HL-60/S4 (cell line): ENCODE data around the gene VPS11.

Experiments used
- in situ Hi-C: fragments of 300-500 bp; cut with MboI; formaldehyde crosslinking; loops from 2 replicates; pipeline ENCODE4 v1.14.3; 2022; ENCODE audit warnings: low sequenced_read_pairs

VPS11 gene

GRCh38 chr11:119078675-119079420 is 11.2 kb downstream of the VPS11 start:
- in situ Hi-C loops: no loop called here

- in situ Hi-C loops: no loop called here
Measured at GRCh38 chr11:119081682-119082260, 14.2 kb downstream of the VPS11 start.

GRCh38 chr11:119084663-119085436 is 17.2 kb downstream of the VPS11 start, which contains the start of gene HMBS:
HMBS (plus strand) TSS chr11:119084881; CDS start chr11:119085034, 153 bp downstream.
- in situ Hi-C loops: no loop called here

GRCh38 chr11:119085437-119085847 is 17.8 kb downstream of the VPS11 start:
- in situ Hi-C loops: no loop called here

GRCh38 chr11:119087123-119087522 is 19.5 kb downstream of the VPS11 start:
- in situ Hi-C loops: no loop called here

- in situ Hi-C loops: no loop called here
Measured at GRCh38 chr11:119087747-119088241, 20.2 kb downstream of the VPS11 start.

GRCh38 chr11:119088406-119088805 is 20.8 kb downstream of the VPS11 start:
- in situ Hi-C loops: no loop called here

GRCh38 chr11:119089319-119089718 is 21.7 kb downstream of the VPS11 start:
- in situ Hi-C loops: no loop called here

GRCh38 chr11:119091178-119091577 is 23.6 kb downstream of the VPS11 start:
- in situ Hi-C loops: no loop called here

- in situ Hi-C loops: no loop called here
Measured at GRCh38 chr11:119091966-119092879, 24.6 kb downstream of the VPS11 start.

GRCh38 chr11:119092880-119093842 is 25.5 kb downstream of the VPS11 start:
- in situ Hi-C loops: no loop called here

- in situ Hi-C loops: no loop called here
Measured at GRCh38 chr11:119093942-119094815, 26.6 kb downstream of the VPS11 start.

GRCh38 chr11:119094816-119095065 is 27.1 kb downstream of the VPS11 start:
- in situ Hi-C loops: no loop called here

- in situ Hi-C loops: no loop called here
Measured at GRCh38 chr11:119095066-119095880, 27.7 kb downstream of the VPS11 start.

- in situ Hi-C loops: no loop called here
Measured at GRCh38 chr11:119099711-119100110, 32.1 kb downstream of the VPS11 start.

- in situ Hi-C loops: no loop called here
Measured at GRCh38 chr11:119100246-119100970, 32.8 kb downstream of the VPS11 start.
